ENCODE measurements around the gene PCDHA1. TPM values are rescaled to one million over a fixed set of nuclear protein-coding genes. Genes with fewer than 3 reads are reported as not detected.
A peak's percentile ranks its signal among the peaks of the same experiment; 100 is the strongest.
"Not testable (repeated sequence)": the region's sequence is repeated elsewhere in the genome, so short reads cannot be mapped to it uniquely, and the experiment has no call there.

The PCDHA1 gene
- total RNA-seq, 1 donor from 2014 or later: not detected

DNA sequence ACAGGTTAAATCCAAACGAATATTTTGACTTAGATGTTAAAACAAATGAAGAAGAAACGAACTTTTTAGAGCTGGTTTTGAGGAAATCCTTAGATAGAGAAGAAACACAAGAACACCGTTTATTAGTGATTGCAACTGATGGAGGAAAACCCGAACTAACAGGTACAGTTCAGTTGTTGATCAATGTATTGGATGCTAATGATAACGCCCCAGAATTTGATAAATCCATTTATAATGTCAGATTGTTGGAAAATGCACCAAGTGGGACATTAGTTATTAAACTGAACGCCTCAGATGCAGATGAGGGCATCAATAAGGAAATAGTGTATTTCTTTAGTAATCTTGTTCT lies 36.3 kb downstream of the PCDHA1 start:
- Mint-ChIP-seq H3K9me3 (peaks cover 4% of the 10 kb centered on the region), H3K4me1 (ENCODE audit: unreplicated experiment) (no peaks in the 10 kb centered on the region), H3K36me3 (peaks cover 16% of the 10 kb centered on the region), H3K27ac (no peak overlapping the region), H3K4me3 (no peak overlapping the region), H3K27me3 (no peaks in the 10 kb centered on the region)
- DNase-seq (ENCODE audit: extremely low spot score, unreplicated experiment): no peak
- TF ChIP-seq, protein P1, sequence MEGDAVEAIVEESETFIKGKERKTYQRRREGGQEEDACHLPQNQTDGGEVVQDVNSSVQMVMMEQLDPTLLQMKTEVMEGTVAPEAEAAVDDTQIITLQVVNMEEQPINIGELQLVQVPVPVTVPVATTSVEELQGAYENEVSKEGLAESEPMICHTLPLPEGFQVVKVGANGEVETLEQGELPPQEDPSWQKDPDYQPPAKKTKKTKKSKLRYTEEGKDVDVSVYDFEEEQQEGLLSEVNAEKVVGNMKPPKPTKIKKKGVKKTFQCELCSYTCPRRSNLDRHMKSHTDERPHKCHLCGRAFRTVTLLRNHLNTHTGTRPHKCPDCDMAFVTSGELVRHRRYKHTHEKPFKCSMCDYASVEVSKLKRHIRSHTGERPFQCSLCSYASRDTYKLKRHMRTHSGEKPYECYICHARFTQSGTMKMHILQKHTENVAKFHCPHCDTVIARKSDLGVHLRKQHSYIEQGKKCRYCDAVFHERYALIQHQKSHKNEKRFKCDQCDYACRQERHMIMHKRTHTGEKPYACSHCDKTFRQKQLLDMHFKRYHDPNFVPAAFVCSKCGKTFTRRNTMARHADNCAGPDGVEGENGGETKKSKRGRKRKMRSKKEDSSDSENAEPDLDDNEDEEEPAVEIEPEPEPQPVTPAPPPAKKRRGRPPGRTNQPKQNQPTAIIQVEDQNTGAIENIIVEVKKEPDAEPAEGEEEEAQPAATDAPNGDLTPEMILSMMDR (conservative IDR thresholded peaks at IDR 0.05): no peak

DNA sequence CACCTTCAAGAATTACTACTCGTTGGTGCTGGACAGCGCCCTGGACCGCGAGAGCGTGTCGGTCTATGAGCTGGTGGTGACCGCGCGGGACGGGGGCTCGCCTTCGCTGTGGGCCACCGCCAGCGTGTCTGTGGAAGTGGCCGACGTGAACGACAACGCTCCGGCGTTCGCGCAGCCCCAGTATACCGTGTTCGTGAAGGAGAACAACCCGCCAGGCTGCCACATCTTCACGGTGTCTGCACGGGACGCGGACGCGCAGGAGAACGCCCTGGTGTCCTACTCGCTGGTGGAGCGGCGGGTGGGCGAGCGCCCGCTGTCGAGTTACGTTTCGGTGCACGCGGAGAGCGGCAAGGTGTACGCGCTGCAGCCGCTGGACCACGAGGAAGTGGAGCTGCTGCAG lies 37.0 kb downstream of the PCDHA1 start:
- H3K9me3 Mint-ChIP-seq; H3K27ac Mint-ChIP-seq; H3K27me3 Mint-ChIP-seq; DNase-seq (ENCODE audit: extremely low spot score, unreplicated experiment); H3K4me1 Mint-ChIP-seq (ENCODE audit: unreplicated experiment); H3K4me3 Mint-ChIP-seq: not testable (repeated sequence)
- peaks cover 16% of the 10 kb centered on the region for H3K36me3 Mint-ChIP-seq

DNA sequence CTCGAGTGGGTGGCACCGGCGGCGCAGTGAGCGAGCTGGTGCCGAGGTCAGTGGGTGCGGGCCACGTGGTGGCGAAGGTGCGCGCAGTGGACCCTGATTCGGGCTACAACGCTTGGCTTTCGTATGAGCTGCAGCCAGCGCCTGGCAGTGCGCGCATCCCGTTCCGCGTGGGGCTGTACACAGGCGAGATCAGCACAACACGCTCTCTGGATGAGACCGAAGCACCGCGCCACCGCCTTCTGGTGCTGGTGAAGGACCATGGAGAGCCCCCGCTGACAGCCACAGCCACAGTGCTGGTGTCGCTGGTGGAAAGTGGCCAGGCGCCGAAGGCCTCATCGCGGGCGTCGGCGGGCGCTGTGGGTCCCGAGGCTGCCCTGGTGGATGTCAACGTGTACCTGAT lies 37.5 kb downstream of the PCDHA1 start:
- H3K4me3 Mint-ChIP-seq: no peak overlapping the region
- H3K9me3 Mint-ChIP-seq: peaks cover 3% of the 10 kb centered on the region
- DNase-seq (ENCODE audit: extremely low spot score, unreplicated experiment): no peak
- H3K27ac Mint-ChIP-seq: no peak overlapping the region
- H3K27me3 Mint-ChIP-seq: no peaks in the 10 kb centered on the region
- peaks cover 18% of the 10 kb centered on the region for H3K36me3 Mint-ChIP-seq
- peaks cover 2% of the 10 kb centered on the region for H3K4me1 Mint-ChIP-seq (ENCODE audit: unreplicated experiment)
- TF ChIP-seq, protein P1 (conservative IDR thresholded peaks at IDR 0.05): no peak

DNA sequence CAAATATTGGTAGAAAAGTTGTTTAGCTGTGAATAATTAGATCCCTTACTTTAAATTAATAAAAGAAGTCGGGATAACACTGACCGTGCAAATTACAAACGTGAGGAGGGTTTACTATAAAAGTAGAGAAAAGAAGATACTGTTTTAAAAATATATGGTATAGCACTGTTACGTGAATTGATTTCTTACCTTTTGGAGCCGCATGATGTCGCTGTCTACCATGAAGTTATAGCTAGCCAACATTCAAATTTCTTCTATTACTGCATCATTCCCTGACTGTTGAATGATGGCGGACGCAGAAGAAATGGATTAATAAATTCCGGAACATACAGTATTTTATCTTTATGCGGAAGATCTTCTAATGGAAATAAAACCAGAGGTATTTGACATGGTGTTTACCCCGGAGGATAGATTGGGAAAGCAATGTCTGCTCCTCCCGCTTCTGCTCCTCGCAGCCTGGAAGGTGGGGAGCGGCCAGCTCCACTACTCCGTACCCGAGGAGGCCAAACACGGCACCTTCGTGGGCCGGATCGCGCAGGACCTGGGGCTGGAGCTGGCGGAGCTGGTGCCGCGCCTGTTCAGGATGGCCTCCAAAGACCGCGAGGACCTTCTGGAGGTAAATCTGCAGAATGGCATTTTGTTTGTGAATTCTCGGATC lies 41.9 kb downstream of the PCDHA1 start, which contains the start of gene PCDHA6:
Gene PCDHA6, plus strand, starts transcription at position 257 of the 658 bp plus-strand sequence. Its CDS starts 132 bp downstream, at position 389.
- Mint-ChIP-seq H3K4me1 (ENCODE audit: unreplicated experiment) (peaks cover 4% of the 10 kb centered on the region), H3K27me3 (no peaks in the 10 kb centered on the region), H3K9me3 (peaks cover 11% of the 10 kb centered on the region), H3K36me3 (peaks cover 31% of the 10 kb centered on the region), H3K27ac (peak within 1 kb of the TSS; percentile 87), H3K4me3 (peak within 1 kb of the TSS; percentile 92)
- no peak for DNase-seq (ENCODE audit: extremely low spot score, unreplicated experiment)
- TF ChIP-seq, protein P1 (conservative IDR thresholded peaks at IDR 0.05): peak; percentile 77

DNA sequence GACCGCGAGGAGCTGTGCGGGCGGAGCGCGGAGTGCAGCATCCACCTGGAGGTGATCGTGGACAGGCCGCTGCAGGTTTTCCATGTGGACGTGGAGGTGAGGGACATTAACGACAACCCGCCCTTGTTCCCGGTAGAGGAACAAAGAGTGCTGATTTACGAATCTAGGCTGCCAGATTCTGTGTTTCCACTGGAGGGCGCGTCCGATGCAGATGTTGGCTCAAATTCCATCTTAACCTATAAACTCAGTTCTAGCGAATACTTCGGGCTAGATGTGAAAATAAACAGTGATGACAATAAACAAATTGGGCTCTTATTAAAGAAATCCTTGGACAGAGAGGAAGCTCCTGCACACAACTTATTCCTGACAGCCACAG lies 42.4 kb downstream of the PCDHA1 start:
- TF ChIP-seq, protein P1 (conservative IDR thresholded peaks at IDR 0.05): peak; percentile 57
- Mint-ChIP-seq H3K4me3 (peak overlapping the region; percentile 92), H3K27me3 (no peaks in the 10 kb centered on the region), H3K36me3 (peaks cover 34% of the 10 kb centered on the region), H3K4me1 (ENCODE audit: unreplicated experiment) (peaks cover 4% of the 10 kb centered on the region), H3K9me3 (peaks cover 14% of the 10 kb centered on the region), H3K27ac (peak overlapping the region; percentile 87)
- no peak for DNase-seq (ENCODE audit: extremely low spot score, unreplicated experiment)

DNA sequence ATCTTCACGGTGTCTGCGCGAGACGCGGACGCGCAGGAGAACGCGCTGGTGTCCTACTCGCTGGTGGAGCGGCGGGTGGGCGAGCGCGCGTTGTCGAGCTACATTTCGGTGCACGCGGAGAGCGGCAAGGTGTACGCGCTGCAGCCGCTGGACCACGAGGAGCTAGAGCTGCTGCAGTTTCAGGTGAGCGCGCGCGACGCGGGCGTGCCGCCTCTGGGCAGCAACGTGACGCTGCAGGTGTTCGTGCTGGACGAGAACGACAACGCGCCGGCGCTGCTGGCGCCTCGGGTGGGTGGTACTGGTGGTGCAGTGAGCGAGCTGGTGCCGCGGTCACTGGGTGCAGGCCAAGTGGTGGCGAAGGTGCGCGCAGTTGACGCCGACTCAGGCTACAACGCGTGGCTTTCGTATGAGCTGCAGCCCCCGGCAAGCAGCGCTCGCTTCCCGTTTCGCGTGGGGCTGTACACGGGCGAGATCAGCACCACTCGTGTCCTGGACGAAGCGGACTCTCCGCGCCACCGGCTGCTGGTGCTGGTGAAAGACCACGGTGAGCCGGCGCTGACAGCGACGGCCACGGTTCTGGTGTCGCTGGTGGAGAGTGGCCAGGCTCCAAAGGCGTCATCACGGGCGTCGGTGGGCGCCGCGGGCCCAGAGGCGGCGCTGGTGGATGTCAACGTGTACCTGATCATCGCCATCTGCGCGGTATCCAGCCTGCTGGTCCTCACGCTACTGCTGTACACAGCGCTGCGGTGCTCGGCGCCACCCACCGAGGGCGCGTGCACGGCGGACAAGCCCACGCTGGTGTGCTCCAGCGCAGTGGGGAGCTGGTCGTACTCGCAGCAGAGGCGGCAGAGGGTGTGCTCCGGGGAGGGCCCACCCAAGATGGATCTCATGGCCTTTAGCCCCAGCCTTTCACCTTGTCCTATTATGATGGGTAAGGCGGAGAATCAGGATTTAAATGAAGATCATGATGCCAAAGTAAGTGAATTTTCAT lies 43.9 kb downstream of the PCDHA1 start:
- H3K36me3 Mint-ChIP-seq: peaks cover 45% of the 10 kb centered on the region
- H3K27ac Mint-ChIP-seq: not testable (repeated sequence)

More for the DNA sequence above, 43.9 kb downstream of the PCDHA1 start:
- not testable (repeated sequence) for H3K27me3 Mint-ChIP-seq; H3K4me1 Mint-ChIP-seq (ENCODE audit: unreplicated experiment); DNase-seq (ENCODE audit: extremely low spot score, unreplicated experiment); H3K4me3 Mint-ChIP-seq
- peaks cover 14% of the 10 kb centered on the region for H3K9me3 Mint-ChIP-seq

Measured in type B pancreatic cell (in vitro differentiated cells).